GM13977 (cell line): ENCODE measurements around the gene ZBTB7C.

Source experiments
- DNase-seq: peaks from one replicate; pipeline ENCODE4 v3.0.0; 2012; ENCODE audit warnings: low spot score
- in situ Hi-C: fragments of 300-500 bp; cut with MboI; formaldehyde crosslinking; loops from one replicate; pipeline ENCODE4 v1.12.0; 2022; ENCODE audit warnings: low sequenced_read_pairs, low pct_unique_long_range_greater_than_20kb, mixed read lengths, inconsistent platforms; ENCODE audit not compliant: unreplicated experiment
- TF ChIP-seq, protein P1 (sequence below): IDR thresholded peaks from 2 replicates; pipeline ENCODE4 v1.5.1; 2012; ENCODE audit warnings: mild to moderate bottlenecking, control low read depth; ENCODE audit not compliant: insufficient read depth; ENCODE audit errors: extremely low read depth, missing control alignments

ZBTB7C gene

DNA sequence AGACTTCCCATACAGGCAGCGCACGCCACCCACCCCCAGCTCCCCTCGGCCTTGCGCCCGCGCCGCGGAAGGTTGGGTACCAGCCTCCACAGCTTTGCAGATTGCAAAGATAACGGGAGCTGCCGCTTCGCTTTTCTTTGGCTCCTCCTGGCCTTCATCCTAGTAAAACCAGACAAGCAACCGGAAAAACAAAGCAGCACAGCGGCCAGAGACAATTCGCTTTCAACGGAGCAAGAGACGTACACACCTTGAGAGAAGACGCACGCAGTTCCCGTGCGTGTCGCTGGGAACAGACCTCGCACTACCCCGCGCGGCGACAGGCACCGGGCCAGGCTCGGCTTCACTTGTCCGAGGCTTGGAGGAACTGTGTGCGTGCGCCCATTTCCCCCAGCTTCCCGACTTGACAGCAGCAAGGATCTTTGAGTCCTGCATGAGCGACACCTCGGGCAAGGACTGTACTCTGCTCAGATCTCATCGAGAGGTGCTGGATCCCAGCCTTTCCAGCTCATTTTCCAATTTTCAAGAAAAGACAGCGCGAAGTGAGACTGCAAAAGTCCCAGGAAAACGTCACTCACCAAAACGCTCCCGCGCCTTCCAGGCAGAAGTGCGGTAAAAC, 964 bp downstream of the ZBTB7C start:
- TF ChIP-seq, protein P1, sequence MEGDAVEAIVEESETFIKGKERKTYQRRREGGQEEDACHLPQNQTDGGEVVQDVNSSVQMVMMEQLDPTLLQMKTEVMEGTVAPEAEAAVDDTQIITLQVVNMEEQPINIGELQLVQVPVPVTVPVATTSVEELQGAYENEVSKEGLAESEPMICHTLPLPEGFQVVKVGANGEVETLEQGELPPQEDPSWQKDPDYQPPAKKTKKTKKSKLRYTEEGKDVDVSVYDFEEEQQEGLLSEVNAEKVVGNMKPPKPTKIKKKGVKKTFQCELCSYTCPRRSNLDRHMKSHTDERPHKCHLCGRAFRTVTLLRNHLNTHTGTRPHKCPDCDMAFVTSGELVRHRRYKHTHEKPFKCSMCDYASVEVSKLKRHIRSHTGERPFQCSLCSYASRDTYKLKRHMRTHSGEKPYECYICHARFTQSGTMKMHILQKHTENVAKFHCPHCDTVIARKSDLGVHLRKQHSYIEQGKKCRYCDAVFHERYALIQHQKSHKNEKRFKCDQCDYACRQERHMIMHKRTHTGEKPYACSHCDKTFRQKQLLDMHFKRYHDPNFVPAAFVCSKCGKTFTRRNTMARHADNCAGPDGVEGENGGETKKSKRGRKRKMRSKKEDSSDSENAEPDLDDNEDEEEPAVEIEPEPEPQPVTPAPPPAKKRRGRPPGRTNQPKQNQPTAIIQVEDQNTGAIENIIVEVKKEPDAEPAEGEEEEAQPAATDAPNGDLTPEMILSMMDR = no peak
- in situ Hi-C loops = no loop called here
- no peak for DNase-seq

DNA sequence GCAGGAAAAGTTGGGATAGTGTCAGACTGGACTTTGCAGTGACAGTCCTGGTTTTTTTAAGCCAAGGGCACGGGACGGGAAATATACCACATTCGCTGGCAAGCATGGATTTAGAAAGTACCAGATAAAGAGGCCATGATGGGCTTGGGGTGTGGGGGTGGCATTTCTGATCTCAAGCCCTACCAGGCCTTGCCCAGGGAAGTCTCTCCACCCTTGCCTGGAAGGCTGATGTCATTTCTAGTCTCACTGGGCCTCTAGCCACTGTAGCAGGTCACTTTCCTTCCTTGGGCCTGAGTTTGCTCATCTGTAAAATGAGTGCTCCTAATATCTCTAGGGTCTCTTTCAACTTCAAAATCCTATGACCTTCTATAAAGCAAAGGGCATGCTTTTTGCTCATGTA, 1.8 kb downstream of the ZBTB7C start:
- DNase-seq = no peak
- in situ Hi-C loops = no loop called here
- TF ChIP-seq, protein P1 = no peak

DNA sequence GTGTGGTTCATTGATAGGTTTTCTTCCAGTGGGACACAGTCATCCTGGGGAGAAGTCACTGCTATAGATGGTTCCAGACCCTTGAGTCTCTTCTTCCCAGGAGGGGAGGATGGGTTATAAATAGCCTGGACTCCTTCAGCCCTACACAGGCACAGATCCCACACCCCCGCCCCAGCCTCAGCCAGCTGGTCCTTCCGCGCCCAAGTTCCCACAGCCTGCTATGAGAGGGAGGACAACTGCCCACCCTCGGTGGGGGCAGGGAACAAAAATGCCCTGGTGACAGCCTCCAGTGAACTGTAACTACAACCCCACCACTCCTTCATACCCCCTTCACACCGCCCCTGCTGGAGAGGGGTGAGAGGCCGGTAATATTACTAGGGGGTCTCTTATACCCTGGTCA, 3.2 kb downstream of the ZBTB7C start:
- no peak for DNase-seq
- in situ Hi-C loops = no loop called here
- TF ChIP-seq, protein P1 = no peak

DNA sequence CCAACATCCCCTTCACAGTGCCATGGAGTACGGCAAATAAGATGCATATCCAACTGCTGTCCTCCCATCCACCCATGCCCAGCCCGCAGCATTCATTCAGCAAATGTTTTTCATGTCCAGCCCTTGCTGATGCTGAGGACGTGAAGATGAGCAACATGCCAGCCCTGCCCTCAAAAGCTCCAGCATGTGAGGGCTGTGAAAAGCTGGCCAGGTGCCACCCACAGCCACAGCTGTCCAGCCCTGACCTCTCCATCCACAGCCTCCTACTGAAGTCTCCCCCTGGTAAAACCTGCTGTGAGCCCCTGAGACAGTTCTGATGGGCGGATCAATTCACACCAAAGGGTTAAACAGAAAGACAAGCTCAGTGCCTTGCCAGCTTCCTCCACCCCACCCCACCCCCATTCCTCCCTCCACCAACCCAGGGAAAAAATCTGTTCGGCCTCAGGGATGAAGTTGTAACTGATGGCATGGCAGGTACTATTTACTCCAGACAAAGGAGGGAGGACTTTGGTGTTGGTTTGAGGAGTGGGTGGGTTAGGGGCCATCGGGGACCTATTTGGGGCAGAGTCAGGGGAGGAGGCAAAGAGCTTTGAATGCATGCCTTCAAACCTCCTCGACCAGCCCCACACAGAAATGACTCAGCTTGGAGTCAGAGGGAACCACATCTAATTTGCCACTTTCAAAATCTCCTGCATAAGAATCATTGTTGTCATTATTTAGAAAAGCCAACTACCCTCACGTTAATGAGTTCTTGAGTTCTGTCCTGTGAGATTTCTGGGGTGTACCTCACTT, 4.3 kb downstream of the ZBTB7C start:
- in situ Hi-C loops = no loop called here
- TF ChIP-seq, protein P1 = no peak
- DNase-seq = no peak

DNA sequence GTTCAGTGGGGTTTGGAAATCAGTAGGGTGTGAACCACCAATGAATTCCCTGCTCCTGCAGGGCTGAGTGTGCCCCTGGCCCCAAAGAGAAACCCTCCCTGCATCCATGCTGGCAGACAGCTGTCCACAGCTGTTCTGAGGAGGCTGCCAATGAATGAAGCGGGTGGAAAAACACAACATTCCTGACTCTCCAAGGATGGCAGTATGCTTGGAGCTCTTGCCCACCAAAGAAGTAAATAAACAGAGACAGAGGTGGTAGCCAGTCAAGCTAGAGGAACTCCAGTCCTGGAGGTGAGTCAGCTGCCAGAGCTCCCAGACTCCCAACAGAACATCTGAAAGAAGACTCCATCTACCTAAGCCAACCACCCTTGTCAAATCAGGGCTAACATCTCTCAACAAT, 6.2 kb downstream of the ZBTB7C start:
- TF ChIP-seq, protein P1 = no peak
- no peak for DNase-seq
- in situ Hi-C loops = no loop called here

DNA sequence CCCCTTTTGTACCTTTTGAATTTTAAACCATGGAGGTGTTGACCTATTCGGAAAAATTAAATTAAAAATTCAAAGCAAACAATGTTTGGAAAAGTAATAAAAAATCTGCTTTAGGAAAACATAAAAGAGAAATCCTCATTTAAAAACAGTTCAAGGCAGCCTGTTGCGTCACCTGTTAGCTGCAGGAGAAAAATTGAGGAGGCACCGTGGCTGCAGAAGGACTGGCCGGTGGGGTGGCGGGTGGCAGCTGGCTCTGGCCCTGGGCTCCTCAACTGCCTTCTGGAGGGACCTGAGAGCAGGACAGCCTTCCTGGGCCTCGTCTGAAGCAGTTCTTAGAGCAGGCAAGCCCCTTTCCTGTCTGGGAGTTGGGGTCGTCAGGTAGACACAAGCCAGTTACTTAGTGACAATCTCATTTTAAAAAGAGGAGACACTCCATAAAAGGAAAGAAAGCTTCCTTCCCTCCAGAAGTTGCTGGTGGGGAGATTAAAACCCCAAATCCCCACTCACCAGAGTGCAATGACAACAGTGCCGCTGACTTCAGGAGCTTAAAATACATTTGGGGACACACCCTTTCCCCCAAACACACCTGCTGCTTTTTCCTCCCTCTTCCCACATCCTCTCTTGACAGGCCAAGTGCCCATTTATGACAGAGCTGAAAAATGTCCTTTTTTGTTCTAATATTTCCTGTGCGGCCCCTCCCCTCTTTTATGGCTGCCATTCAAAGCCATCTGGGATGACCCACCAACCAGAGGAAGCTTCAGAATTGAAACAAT, 9.7 kb downstream of the ZBTB7C start:
- TF ChIP-seq, protein P1 = no peak
- in situ Hi-C loops = no loop called here
- DNase-seq = no peak
